Measurements from ENCODE around the gene PLCL1.

Gene PLCL1

DNA sequence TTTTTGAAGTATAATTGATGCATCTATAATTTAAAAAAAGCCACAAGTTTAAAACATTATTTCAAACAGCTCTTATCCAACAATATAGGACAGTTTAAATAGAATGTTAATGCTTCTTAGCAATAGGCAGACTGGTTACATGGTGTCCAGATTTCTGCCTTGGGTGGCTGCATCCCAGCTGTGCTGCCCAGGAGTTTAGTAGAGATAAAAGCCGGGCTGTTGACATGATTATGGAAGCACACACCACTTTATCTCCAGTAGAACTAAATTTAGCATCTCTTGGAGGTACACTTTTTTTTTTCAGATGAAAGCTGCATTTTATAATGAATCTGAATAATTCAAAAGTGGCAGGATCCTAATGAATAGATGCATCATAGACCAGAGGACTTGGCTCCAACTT is 309.7 kb downstream of the PLCL1 start:
- no peak for DNase-seq (ENCODE audit: low read depth in 1 of 2, low spot score in 1 of 2)
- TF ChIP-seq, protein P1, sequence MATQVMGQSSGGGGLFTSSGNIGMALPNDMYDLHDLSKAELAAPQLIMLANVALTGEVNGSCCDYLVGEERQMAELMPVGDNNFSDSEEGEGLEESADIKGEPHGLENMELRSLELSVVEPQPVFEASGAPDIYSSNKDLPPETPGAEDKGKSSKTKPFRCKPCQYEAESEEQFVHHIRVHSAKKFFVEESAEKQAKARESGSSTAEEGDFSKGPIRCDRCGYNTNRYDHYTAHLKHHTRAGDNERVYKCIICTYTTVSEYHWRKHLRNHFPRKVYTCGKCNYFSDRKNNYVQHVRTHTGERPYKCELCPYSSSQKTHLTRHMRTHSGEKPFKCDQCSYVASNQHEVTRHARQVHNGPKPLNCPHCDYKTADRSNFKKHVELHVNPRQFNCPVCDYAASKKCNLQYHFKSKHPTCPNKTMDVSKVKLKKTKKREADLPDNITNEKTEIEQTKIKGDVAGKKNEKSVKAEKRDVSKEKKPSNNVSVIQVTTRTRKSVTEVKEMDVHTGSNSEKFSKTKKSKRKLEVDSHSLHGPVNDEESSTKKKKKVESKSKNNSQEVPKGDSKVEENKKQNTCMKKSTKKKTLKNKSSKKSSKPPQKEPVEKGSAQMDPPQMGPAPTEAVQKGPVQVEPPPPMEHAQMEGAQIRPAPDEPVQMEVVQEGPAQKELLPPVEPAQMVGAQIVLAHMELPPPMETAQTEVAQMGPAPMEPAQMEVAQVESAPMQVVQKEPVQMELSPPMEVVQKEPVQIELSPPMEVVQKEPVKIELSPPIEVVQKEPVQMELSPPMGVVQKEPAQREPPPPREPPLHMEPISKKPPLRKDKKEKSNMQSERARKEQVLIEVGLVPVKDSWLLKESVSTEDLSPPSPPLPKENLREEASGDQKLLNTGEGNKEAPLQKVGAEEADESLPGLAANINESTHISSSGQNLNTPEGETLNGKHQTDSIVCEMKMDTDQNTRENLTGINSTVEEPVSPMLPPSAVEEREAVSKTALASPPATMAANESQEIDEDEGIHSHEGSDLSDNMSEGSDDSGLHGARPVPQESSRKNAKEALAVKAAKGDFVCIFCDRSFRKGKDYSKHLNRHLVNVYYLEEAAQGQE (IDR thresholded peaks at IDR 0.05; ENCODE audit: insufficient replicate concordance, low read depth), result no peak
- TF ChIP-seq, protein P2, sequence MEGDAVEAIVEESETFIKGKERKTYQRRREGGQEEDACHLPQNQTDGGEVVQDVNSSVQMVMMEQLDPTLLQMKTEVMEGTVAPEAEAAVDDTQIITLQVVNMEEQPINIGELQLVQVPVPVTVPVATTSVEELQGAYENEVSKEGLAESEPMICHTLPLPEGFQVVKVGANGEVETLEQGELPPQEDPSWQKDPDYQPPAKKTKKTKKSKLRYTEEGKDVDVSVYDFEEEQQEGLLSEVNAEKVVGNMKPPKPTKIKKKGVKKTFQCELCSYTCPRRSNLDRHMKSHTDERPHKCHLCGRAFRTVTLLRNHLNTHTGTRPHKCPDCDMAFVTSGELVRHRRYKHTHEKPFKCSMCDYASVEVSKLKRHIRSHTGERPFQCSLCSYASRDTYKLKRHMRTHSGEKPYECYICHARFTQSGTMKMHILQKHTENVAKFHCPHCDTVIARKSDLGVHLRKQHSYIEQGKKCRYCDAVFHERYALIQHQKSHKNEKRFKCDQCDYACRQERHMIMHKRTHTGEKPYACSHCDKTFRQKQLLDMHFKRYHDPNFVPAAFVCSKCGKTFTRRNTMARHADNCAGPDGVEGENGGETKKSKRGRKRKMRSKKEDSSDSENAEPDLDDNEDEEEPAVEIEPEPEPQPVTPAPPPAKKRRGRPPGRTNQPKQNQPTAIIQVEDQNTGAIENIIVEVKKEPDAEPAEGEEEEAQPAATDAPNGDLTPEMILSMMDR (IDR thresholded peaks at IDR 0.05; ENCODE audit: insufficient read depth, low read length), result no peak
- no peak for TF ChIP-seq GABPA (IDR thresholded peaks at IDR 0.05; ENCODE audit: low read depth)
- Histone ChIP-seq H3K27ac (replicated peaks) (no peak overlapping the region), H3K27me3 (ENCODE audit: insufficient read depth, poor library complexity, severe bottlenecking) (no peaks in the 10 kb centered on the region), H3K4me3 (replicated peaks; ENCODE audit: insufficient read depth, low read length) (no peak overlapping the region)

DNA sequence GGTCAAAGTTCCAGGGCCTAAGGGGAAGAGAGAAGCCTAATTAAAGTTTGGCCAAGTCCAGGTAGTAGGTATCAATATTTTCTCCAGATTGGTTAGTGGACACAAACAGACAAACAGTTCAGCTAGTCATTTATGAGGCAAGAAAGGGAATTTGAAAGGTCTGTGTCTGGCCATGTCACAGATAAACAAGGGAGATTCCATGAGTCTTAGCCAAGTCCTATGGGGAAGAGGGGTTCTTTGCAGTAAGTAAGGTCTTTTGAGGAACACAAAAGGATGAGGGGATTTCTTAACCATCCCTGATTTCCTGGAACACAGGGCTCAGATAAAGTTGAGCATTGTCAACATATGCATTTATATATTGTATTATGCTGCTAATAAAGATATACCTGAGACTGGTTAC is 310.8 kb downstream of the PLCL1 start:
- H3K27ac ChIP-seq (replicated peaks), result no peak overlapping the region
- TF ChIP-seq, protein P2 (IDR thresholded peaks at IDR 0.05; ENCODE audit: insufficient read depth, low read length), result no peak
- TF ChIP-seq SPI1 (IDR thresholded peaks at IDR 0.05; ENCODE audit: borderline replicate concordance, low read depth), result no peak
- no peak for TF ChIP-seq POLR2AphosphoS5 (IDR thresholded peaks at IDR 0.05; ENCODE audit: low read depth)
- no peak for TF ChIP-seq GABPA (IDR thresholded peaks at IDR 0.05; ENCODE audit: low read depth)
- TF ChIP-seq, protein P1 (IDR thresholded peaks at IDR 0.05; ENCODE audit: insufficient replicate concordance, low read depth), result no peak
- no peaks in the 10 kb centered on the region for H3K27me3 ChIP-seq (ENCODE audit: insufficient read depth, poor library complexity, severe bottlenecking)
- H3K4me3 ChIP-seq (replicated peaks; ENCODE audit: insufficient read depth, low read length), result no peak overlapping the region
- no peak for DNase-seq (ENCODE audit: low read depth in 1 of 2, low spot score in 1 of 2)

DNA sequence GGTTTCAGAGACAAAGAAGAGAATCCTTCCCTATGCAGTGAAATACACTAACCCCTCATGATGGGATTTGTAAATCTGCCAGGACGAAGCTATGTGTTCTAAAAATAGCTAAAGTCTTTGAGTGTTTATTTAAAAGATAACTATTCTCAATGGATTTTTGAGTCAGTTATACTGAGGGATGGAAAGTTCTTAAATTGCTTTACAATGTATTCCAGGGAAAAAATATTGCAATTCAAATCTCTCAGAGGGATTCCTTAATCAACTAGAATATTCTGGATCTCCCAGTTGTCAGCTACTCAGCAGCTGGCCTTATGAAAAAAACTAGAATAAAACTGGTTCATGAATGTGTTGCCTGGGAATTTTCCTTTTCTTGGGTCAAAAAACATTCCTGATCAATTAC is 312.4 kb downstream of the PLCL1 start:
- no peak overlapping the region for H3K27ac ChIP-seq (replicated peaks)
- no peaks in the 10 kb centered on the region for H3K27me3 ChIP-seq (ENCODE audit: insufficient read depth, poor library complexity, severe bottlenecking)
- no peak for DNase-seq (ENCODE audit: low read depth in 1 of 2, low spot score in 1 of 2)
- H3K4me3 ChIP-seq (replicated peaks; ENCODE audit: insufficient read depth, low read length), result no peak overlapping the region
- no peak for TF ChIP-seq GABPA (IDR thresholded peaks at IDR 0.05; ENCODE audit: low read depth)
- no peak for TF ChIP-seq SPI1 (IDR thresholded peaks at IDR 0.05; ENCODE audit: borderline replicate concordance, low read depth)
- TF ChIP-seq, protein P1 (IDR thresholded peaks at IDR 0.05; ENCODE audit: insufficient replicate concordance, low read depth), result no peak
- TF ChIP-seq POLR2AphosphoS5 (IDR thresholded peaks at IDR 0.05; ENCODE audit: low read depth), result no peak
- TF ChIP-seq, protein P2 (IDR thresholded peaks at IDR 0.05; ENCODE audit: insufficient read depth, low read length), result no peak

Measured in HL-60 (cell line).